Measurements from ENCODE around the gene GOLT1A.
A peak's percentile ranks its signal among the peaks of the same experiment; 100 is the strongest.
"Not testable (repeated sequence)": the region's sequence is repeated elsewhere in the genome, so short reads cannot be mapped to it uniquely, and the experiment has no call there.

The GOLT1A gene

GRCh38 chr1:204246876-204247275 lies 33.1 kb upstream of the GOLT1A start:
- DNase-seq: no peak

DNA sequence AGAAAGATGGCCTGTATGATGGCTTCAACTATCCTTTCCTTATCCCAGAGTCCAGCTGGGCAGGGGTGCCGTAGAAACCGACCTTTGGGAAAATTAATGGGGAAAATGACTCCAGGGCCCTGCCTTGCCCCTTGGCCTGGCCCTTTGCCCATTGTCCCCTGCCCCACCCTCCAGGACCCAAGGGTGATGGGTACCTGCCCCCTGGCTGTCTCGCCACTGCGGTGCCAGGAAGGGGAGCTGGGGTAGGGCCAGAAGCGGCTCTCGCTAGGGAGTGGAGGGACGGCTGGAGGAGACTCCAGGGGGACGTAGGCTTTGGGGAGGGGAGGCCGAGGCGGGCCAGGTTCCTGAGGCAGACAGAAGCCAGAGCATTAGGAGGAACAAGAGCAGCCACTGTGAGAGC lies 29.1 kb upstream of the GOLT1A start:
- DNase-seq: no peak

- DNase-seq: no peak
Measured at GRCh38 chr1:204241914-204242313, 28.1 kb upstream of the GOLT1A start.

DNA sequence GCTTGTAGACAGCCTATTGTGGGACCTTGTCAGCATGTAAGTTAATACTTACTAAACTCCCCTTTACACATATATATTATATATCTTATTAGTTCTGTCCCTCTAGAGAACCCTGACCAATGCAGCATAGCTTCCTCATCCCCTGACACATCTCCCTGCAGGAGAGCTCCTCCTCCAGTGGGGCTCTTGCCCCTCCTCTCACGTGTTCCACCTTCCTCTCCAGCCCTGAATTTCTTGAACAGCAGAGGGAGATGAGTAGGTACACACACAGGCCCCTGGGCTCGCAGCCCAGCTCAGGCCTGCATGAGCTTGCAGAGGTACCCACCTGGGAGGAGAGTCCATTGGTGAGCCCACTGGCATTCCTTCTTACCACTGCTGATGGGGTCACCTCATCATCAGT lies 27.3 kb upstream of the GOLT1A start:
- peak; percentile 19 for DNase-seq

DNA sequence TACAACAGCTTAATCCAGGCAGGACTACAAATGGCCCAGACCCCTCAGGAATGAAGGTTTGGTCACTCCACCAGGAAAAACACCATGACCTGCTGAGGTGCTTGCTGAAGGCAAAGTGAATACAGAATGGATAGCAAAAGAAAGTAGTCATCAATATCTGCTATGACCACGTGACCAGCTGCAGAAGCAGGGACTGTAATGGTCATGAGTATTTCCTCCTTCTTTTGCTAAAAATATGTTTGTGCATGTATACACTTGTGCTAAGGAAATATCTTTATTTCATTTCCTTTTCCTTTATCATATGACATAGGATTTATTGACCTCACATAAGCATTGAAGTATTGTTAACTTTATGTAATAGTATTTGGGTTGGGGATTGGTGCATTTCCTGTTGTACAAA lies 26.4 kb upstream of the GOLT1A start:
- DNase-seq: no peak

DNA sequence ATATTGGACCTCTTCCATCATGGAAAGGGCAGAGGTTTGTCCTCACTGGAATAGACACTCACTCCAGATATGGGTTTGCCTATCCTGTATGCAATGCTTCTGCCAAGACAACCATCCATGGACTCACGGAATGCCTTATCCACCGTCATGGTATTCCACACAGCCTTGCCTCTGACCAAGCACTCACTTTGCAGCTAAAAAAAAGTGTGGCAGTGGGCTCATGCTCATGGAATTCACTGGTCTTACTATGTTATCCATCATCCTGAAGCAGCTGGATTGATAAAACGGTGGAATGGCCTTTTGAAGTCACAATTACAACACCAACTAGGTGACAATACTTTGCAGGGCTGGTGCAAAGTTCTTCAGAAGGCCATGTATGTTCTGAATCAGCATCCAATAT lies 25.6 kb upstream of the GOLT1A start:
- not testable (repeated sequence) for DNase-seq

GRCh38 chr1:204238520-204238919 lies 24.7 kb upstream of the GOLT1A start:
- DNase-seq: not testable (repeated sequence)

DNA sequence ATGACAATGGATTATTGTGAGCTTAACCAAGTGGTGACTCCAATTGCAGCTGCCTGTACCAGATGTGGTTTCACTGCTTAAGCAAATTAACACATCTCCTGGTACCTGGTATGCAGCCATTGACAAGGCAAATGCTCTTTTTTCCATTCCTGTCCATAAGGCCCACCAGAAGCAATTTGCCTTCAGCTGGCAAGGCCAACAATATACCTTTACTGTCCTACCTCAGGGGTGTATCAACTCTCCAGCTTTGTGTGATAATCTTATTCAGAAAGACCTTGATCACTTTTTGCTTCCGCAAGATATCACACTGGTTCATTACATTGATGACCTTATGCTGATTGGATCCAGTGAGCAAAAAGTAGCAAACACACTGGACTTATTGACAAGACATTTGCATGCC lies 23.7 kb upstream of the GOLT1A start:
- DNase-seq: not testable (repeated sequence)

- DNase-seq: no peak
Measured at GRCh38 chr1:204232526-204232925, 18.7 kb upstream of the GOLT1A start.

- no peak for DNase-seq
Measured at GRCh38 chr1:204230211-204230610, 16.4 kb upstream of the GOLT1A start.

DNA sequence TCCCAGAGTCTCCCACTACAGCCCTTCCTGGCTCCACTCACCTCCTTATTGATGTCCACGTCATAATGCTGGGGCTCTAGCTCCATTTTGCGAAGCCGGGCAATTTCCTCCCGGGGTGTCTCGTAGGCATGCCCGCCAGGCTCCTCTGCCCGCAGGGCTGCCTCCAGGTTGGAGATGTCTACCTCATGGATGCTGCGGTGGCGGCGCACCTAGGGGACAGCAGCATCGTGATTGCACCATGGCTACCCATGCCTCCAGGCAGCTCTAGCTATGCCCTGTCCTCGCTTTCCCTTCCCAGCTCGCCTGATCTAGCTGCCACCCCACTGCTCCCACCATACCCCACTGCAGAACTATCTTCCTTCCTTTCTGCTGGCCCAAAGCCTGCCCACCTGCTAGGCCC lies 15.1 kb upstream of the GOLT1A start:
- no peak for DNase-seq

DNA sequence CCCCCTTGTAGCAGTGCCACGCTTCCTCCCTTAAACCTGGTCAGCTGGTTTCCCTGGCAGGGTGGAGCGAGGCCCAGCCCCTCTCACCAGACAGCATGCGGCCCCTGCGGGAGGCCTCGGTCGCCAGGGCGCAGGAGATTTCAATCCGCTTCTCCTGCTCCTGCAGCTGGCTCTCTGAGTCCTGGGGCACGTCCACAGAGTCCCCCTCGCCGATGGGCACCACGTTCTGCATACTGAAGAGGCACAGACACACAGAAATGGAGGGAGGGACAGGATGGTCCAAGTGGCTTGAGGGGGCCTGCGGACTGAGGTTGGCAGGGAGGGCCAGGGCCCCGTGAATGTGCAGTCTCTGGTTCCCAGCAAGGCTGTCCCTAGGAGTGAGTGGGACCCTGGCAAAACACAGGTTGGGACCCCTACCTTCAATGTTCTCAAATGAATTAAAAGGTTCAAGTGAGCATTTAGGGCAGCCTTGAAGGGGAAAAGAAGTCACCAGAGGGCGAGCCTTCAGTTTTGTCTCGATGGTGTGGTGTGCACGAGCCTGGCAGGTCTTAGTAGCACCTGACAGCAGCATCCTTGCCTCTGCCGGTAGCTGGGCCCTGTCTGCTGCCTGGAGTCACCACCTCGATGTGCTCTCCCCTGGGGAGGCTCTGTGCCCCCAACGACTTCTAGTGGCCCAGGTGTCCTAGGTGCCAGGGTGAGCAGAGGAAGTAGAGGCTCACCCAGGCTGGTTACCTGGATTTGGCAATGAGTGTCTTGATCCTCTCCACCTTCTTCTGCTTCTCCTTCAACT lies 14.4 kb upstream of the GOLT1A start:
- no peak for DNase-seq

DNA sequence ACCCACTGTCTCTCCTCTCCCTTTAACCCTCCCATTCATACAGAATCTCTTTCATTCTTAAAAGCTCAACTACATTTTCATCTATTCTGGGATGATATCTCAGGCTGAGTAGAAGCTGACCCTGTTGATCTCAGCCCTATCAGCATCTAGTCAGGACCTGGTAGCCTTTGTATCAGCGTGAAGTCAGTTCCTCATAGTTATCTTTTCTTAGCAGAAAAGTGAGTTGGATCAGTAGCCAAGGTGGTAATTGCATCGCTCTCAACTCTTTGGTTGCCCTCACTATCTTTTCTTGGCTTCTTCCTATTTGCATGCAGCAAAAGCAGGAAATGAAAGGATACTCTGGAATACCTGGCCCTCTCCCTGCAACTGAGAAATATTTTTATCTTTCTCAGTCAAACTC lies 13.6 kb upstream of the GOLT1A start:
- DNase-seq: no peak

- DNase-seq: peak; percentile 48
Measured at GRCh38 chr1:204225841-204226735, 12.3 kb upstream of the GOLT1A start.

DNA sequence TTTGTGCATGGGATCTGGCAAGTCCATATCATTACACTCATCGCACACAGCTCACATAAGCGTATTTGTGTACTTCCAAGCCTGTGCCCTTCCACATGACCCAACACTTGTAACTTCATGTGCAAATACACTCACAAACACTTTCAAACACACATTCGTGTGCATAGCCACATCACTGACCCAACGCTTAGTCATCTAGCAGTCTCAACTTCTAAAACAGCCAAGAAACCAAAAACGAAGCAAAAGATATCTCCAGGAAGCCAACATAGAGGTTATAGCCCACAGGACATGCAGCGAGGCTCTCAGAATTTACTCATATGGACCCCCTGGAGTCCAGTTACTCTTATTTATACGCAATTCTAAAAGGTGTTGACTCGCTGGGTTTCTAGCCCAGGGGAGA lies 10.9 kb upstream of the GOLT1A start:
- DNase-seq: no peak

GRCh38 chr1:204223129-204223860 lies 9.5 kb upstream of the GOLT1A start:
- no peak for DNase-seq

DNA sequence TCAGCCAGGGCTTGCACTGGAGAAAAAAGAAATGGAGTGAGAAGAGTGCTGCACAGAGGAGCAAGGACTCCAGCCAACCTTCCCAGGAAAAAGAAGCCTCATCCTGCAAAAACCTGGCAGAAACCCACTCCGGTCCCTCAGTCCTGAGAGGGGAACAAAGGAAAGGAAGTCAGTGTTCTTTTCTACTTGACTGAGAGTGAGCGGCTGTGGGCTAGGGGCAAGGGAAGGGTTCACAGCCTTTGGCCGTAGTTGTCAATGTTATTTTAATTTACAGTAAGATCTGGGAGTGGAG lies 8.9 kb upstream of the GOLT1A start:
- DNase-seq: no peak

GRCh38 chr1:204222006-204222763 lies 8.4 kb upstream of the GOLT1A start:
- DNase-seq: no peak

DNA sequence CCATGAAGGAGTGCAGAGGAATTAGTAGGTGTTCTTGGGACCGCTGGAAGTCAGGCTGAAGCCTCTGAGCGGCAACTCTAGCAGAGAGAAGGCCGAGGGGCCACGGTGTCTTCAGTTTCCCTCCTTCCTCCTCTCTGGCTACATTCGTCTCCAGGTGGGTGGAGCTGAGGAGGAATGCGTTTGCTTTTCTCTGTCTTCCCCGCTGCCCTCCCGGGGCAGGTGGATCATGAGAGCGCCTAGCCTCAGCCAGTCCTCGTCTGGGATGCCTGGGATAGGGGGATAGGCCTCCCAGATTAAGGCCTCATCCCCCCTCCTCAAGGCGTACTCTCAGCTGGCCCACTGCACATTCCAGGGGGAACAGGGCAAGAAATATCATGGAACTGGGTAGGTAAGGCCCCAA lies 7.5 kb upstream of the GOLT1A start:
- DNase-seq: no peak

GRCh38 chr1:204219971-204220616 lies 6.3 kb upstream of the GOLT1A start:
- no peak for DNase-seq

DNA sequence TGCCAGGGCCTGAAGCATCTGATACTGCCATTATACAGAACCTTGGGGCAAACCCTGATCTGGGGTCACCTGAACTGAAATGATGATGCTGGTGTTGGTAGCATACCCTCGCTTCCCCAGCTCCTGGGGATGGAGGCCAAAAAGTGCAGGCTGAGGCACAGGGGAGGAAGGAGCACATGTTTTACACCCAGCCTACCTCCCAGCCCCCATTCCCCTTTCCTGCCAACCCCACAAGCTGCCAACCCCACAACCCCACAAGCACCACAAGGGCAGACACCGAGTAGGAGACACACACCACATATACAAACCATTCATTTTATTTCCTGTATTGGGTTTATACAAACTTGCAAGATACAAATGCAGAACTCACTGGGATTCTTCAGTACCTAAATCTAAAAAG lies 4.8 kb upstream of the GOLT1A start:
- no peak for DNase-seq

- DNase-seq: no peak
Measured at GRCh38 chr1:204217648-204218000, 3.8 kb upstream of the GOLT1A start.

Data from DMS53 (cell line).